Epidermal melanocyte (primary cell): Measurements from ENCODE around the gene CYLD.

Source experiments
- DNase-seq: peaks from one replicate; pipeline ENCODE4 v3.0.0; 2011; ENCODE audit warnings: low spot score; ENCODE audit not compliant: insufficient read length

The CYLD gene

DNA sequence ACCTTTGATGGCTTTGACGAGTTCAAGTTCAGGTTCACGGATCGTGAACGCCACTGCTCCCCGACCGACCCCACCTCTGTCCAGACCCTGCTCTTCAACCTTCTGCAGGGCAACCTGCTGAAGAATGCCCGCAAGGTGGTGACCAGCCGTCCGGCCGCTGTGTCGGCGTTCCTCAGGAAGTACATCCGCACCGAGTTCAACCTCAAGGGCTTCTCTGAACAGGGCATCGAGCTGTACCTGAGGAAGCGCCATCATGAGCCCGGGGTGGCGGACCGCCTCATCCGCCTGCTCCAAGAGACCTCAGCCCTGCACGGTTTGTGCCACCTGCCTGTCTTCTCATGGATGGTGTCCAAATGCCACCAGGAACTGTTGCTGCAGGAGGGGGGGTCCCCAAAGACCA is 30.8 kb upstream of the CYLD start:
- DNase-seq: no peak

DNA sequence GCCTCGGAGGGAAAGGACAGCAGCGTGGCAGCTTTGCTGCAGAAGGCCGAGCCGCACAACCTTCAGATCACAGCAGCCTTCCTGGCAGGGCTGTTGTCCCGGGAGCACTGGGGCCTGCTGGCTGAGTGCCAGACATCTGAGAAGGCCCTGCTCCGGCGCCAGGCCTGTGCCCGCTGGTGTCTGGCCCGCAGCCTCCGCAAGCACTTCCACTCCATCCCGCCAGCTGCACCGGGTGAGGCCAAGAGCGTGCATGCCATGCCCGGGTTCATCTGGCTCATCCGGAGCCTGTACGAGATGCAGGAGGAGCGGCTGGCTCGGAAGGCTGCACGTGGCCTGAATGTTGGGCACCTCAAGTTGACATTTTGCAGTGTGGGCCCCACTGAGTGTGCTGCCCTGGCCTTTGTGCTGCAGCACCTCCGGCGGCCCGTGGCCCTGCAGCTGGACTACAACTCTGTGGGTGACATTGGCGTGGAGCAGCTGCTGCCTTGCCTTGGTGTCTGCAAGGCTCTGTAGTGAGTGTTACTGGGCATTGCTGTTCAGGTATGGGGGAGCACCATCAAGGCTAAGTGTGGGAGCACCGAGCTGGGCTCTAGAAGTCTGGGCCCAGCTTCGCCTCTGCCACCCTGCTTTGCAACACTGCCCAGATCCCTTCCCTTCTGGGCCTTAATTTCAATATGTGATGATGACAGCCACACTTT is 29.9 kb upstream of the CYLD start:
- DNase-seq: no peak

DNA sequence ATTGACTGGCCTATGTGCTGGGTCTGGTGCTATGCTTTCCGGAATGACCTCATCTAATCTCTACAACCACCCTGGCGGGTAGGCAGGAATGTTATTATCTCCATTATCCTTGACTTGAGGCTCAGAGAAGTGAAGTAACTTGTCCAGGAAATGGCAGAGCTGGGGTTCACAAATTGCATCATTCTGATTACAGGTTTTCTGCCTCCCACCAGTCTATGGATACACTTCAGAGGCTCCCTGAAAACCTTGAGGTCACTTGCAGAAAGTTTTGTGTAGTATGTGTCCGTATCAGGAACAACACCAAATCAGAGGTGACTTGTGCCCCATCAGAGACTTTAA is 29.4 kb upstream of the CYLD start:
- no peak for DNase-seq

DNA sequence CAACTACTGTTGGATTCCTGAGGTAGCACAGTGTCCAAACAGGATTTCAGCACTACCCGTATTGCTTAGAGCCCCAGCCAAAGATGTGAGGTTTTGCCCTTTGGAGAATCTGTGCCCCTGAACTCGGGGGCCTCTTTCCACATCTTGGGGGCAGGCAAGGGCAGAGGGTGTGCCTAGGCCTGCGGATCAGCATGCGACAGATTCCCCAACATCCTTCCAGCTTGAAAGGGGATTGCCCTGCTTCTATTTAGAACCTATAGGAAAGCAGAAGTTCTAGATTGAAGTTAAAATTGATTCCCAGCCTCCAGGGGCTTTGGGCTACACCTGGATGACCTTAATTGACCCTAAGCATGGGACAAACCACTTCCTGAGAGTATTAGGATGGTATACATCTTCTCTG is 28.9 kb upstream of the CYLD start:
- DNase-seq: no peak

DNA sequence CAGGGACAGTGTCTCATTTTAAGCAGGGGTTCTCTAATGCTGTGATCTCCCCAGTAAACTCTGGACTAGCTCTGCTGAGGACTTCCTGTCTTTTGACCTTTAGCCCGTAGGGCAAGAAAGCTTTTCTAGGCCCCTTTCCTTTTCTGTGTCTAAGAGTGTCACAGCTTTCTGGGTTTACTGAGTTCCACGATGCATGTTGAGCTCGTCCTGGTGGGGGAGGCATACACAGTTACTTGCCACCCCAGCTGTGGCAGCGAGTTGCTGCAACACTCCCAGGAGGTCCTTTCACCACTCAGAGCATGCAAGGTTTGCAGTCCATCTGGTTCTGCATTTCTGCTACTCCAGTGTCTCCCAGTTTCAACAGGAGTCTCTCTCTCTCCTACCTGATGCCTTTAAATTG is 24.8 kb upstream of the CYLD start:
- no peak for DNase-seq

DNA sequence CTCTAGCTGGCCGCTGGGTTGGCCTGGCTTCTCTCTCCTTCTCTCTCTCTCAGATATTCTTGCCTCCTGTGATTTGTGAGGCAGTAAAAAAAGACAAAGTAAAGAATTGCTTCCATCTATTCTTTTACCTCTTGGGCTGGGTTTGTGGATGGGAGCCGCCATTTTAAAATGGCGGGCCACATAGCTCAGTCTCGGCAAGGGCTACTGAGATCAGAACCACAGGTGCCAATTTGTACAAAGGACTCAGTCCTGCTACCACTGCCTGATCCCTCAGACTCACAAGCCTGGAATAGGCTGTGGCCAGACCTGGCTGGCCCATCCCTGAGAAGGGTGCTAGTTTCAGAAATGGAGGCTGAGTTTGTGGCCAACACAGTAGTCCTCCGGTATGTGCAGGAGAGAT is 24.4 kb upstream of the CYLD start:
- no peak for DNase-seq

DNA sequence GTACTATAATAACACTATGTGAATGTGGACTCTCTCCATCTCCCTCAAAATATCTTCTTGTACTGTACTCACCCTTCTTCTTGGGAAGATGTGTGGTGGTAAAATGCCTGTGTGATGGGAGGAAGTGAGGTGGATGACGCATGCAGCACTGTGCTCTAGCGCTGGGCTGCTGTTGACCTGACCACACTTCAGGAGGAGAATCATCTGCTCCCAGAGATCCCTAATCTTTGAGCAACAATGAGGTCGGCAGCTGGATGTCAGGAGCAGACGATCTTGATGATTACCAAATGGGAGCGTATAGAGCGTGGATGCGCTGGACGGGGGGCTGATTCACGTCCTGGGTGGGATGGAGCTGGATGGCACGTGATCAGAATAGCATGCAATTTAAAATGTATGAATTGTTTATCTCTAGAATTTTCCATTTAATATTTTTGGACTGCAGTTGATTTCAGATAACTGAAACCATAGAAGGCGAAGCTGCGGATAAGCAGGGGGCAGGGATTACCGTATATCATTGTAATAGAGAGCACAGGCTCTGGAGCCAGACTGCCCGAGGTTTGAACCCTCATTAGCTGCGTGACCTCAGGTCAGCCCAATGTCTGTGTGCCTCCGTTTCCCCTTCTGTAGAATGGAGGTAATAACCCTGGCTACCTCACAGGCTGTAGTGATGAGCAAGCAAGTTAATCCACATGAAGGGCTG is 23.7 kb upstream of the CYLD start:
- DNase-seq: no peak

DNA sequence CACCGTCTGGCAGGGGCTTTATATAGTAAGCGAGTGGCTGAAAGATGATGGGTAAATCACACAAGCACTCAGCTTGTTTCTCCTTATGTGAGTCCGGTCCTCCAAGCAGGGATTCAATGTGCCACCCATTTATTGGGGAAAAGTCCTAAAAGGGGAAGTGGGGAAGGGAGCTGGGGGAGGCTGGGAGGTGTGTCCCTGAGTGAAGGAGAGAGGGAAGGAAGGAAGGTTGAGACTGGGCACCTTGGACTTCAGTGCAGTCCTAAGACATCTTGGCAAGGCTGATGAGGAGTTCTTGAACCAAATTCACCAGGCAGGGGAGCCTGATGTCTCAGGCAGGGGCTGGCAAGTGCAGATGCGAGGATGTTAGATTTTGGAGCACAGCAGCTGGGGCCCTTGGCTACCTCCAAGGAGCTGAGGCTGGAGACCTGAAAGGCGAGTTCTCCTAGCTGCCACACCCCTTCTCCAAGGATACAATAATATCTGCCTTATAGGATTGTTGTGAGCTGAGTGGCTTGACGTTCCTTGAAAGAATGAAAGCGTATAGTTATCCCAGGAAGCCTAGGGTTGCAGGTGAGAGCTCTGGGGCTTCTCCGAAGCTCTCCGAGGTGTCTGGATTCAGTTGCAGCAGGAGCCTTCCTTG is 23.0 kb upstream of the CYLD start:
- DNase-seq: no peak

DNA sequence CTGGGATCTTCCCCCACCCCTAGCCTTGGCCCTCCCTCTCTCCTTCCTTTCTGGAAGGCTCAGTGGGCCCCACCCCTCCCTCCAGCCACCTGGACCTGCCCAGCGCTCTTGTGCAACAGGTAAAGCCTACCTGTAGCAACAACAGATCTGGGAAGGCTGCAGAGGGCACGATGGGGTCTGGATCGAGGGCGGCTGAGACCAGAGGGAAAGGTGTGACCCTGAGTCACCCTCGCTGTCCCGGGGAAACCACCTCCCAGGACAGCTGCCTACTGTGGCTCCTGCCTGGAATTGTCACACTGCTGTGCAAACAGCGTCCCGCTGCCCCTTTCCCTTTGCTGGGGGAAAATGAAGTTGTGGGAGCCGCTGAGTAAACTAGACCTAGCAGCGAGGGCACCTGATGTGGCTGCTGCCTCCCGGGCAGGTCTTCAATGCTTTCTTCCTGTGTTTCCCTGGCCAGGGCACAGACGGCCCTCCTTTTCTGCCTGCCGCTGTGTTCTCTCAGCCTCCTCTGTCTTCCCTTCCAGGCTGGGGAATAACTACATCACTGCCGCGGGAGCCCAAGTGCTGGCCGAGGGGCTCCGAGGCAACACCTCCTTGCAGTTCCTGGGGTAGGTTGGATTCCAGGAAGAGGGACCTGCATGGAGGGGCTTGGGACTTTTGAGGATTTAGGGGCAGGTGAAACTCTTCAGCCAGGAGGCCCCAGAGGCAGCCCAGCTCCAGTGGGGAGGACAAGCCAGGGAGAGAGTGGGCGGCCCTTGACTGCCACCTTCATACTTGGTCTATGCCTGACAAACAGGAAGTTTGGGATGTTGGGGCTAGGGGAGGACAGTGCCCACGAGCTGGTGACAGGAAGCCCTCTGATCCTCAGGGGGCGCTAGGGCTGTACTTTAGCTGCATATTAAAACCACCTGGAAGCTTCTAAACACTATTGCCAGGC is 22.2 kb upstream of the CYLD start:
- no peak for DNase-seq

DNA sequence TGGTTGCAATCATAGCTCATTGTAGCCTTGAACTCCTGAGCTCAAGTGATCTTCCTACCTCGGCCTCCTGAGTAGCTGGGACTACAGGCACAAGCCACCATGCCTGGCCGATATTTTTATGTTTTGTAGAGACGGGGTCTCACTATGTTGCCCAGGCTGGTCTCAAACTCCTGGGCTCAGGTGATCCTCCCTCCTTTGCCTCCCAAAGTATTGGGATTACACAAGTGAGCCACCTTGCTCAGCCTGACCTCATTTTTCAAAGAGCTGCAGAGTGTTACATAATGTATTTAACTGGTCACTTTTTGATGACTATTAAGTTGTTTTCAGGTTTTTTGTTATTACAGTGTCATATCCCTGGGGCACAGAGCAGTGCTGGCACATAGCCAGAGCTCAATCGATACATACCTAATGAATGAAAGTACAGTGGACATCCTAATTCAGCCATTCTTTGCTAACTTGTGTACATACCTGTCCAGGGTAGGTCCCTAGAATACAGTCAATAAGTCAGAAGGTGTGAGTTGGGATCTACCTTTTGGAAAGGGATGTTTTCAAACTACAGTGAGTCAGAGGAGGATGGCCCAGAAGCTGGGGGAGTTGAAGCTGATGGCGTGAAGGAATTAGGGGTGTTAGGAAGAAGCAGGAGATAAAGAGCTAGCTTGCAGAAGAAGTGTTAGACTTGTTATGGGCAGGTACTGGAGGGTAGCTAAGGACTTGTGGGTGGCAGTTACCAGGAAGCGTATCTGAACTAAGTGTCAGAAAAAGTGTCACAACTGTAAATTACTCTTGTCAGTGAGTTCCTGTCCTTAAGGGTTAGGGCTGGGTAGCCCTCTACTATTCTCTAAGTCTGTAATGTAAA is 20.1 kb upstream of the CYLD start:
- no peak for DNase-seq

DNA sequence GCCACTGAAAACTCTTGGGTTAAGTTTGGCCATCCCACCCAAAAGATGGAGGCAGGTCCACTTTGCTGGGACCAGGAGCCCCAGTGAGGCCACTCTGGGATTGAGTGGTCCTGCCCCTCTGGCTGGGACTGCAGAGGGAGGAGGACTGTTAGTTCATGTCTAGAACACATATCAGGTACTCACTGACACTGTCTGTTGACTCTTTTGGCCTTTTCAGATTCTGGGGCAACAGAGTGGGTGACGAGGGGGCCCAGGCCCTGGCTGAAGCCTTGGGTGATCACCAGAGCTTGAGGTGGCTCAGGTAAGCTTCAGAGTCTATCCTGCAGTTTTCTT is 19.5 kb upstream of the CYLD start:
- DNase-seq: no peak

DNA sequence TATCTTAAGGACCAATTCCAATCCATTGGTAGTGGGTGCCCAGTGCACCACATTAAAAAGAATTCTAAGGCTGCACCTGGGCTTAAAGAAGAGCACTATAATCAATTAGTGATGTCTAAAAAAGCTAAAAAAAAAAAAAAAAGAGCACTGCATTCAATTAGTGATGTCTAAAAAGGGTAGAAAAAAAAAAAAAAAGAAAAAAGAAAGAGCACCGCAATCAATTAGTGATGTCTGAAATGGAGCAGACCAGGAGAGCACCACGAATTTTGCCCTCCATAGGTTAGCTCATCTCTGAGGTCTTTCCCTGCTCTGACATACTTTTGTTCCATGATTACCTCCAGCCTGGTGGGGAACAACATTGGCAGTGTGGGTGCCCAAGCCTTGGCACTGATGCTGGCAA is 18.9 kb upstream of the CYLD start:
- no peak for DNase-seq

DNA sequence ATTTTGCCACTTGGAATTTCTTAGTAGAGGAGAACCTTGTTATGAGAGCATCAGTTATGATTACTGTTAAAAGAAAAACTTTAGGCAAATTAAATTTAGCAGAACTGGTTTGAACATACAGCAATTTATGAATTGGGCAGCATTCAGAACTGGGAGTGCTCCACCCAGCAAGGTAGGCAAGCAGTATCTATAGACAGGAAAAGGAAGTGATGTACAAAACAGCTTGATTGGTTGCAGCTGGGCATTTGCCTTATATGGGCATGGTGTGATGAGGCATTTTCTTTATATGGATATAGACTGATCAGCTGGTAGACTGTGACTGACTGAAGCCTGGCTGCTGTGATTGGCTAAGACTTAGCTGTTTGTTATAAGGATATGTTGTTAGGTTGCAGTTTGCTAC is 17.6 kb upstream of the CYLD start:
- DNase-seq: no peak

DNA sequence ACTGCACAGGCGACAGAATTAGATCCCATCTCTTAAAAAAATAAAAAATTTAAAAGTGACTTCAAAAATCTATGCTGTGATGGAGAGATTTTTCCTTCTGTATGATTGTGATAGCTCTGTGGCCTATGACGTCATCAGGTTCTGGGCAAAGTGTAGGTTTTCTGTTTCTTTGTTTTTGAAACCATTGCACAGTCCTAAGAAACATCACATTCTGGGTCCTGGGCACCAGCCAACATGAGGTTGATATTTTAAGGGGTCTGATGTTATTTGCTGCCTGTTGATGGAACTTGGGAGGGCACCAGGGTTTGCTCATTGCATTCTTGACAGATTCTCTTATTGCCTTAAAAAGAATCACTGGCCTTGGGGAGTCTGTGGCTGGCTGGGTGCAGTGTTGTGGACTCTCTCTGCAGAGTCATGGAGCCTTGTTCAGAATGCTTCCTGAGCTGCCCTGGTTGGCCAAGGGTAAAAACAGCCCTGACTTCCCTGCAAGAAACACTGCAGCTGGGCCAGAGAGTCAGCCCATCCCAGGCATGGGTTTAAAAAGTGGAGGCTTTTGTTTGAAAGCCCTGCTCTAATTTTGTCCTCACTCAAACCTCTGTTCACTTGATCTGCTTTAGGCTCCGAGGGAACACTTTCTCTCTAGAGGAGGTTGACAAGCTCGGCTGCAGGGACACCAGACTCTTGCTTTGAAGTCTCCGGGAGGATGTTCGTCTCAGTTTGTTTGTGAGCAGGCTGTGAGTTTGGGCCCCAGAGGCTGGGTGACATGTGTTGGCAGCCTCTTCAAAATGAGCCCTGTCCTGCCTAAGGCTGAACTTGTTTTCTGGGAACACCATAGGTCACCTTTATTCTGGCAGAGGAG is 10.5 kb upstream of the CYLD start:
- DNase-seq: no peak

DNA sequence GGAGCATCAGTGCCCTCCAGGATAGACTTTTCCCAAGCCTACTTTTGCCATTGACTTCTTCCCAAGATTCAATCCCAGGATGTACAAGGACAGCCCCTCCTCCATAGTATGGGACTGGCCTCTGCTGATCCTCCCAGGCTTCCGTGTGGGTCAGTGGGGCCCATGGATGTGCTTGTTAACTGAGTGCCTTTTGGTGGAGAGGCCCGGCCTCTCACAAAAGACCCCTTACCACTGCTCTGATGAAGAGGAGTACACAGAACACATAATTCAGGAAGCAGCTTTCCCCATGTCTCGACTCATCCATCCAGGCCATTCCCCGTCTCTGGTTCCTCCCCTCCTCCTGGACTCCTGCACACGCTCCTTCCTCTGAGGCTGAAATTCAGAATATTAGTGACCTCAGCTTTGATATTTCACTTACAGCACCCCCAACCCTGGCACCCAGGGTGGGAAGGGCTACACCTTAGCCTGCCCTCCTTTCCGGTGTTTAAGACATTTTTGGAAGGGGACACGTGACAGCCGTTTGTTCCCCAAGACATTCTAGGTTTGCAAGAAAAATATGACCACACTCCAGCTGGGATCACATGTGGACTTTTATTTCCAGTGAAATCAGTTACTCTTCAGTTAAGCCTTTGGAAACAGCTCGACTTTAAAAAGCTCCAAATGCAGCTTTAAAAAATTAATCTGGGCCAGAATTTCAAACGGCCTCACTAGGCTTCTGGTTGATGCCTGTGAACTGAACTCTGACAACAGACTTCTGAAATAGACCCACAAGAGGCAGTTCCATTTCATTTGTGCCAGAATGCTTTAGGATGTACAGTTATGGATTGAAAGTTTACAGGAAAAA is 9.7 kb upstream of the CYLD start:
- DNase-seq: no peak

DNA sequence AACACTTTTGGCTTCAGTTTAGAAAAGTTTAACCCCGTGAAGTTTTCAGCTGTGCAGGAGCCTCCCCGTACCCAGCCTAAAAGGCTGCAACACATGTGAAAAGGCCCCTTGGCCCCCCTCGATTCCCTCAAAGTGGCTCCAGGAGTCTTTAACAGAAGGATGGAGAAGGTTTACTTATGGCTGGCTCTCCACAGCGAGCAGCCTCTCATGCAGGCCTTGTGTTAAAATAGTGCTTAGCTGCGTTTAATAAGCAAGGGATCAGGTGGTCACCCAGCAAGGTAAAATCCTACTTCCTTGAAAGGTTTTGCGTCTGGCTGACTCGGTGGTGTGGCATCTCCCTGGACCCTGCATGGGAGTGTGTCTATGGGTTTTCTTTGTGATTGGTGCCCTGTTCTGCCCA is 8.4 kb upstream of the CYLD start:
- DNase-seq: no peak

DNA sequence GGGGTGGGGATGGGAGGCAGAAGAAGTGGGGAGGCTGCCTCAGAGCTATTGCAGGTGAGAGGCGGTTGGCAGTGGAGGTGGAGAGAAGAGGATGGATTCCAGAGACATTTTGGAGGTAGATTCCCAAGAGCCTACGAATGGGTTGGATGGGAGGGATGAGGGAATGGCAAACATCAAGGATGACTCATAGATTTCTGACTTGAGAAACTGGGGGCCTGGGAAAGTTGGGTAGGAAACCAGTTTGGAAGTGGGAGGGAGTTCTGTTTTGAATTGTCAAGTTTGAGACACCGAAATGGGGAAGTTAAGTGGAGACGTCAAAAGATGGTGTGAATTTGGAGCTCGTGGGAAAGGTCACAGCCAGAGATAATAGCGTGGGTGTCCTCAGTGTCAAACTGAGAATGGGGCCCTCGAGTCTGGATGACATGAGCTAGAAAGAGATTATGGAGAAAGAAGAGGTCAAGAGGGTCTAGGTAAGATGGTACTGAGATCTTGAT is 6.2 kb upstream of the CYLD start:
- DNase-seq: no peak

DNA sequence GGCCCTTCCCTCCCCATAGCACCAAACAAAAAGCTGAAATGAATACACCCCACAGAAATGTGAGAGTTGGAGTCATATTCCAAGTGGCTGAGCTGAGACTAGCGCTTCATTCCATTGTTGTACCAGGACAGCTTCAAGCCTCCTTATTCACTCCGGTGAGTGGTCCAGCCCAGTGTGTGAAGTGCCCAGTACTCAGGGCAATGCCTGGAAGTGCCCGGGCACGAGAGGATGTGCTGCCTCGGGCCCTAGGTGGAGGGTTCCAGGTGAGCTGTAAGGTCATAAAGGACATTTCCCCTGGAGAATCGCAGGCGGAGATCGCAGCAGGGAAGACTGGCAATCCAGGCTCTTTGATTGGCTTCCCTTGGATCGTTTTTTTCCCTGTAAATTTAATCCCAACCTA is 5.4 kb upstream of the CYLD start:
- no peak for DNase-seq

DNA sequence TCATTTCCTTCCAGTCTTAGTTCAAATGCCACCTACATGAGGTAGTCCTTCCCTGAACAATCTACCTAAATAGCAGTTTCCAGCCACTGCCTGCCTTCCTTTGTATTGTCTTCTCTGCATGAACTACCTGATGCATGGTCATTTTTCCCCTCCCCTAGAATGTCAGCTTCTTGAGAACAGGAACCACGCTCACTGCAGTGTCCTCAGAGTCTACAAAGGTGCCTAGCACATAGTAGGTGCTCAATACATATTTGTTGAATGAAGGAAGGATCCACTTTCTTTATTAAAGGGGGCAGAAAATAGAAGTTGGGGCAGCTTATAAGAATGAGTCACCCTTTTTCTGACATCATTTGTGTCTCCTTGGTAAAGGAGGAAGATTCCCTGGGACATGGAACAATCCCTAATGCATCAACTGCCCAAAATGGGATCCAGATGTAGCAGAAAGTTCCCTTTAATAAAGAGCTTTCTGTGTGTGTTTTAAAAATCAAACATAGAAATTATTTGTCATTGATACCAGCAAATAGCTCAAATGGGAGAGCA is 4.4 kb upstream of the CYLD start:
- DNase-seq: no peak
